H9 (cell line): ENCODE measurements around the gene THOP1. TPM values are rescaled to one million over a fixed set of nuclear protein-coding genes. Genes with fewer than 3 reads are reported as not detected.

Experiments
- DNase-seq: peaks from one replicate; pipeline ENCODE4 v3.0.0-alpha.2; 2017
- H2AFZ ChIP-seq: one replicate; pipeline ENCODE4 v1.6.1; 2013; ENCODE audit warnings: mild to moderate bottlenecking, low read length, control low read depth, moderate library complexity
- H2AK5ac ChIP-seq: 2 replicates; pipeline ENCODE4 v1.6.1; 2013; ENCODE audit warnings: low read length, control low read depth, mixed read lengths; ENCODE audit not compliant: insufficient read length
- H2BK120ac ChIP-seq: one replicate; pipeline ENCODE4 v1.6.1; 2013; ENCODE audit warnings: low read depth, mild to moderate bottlenecking, low read length, control low read depth, inconsistent platforms; ENCODE audit not compliant: poor library complexity, severe bottlenecking
- H2BK12ac ChIP-seq: 2 replicates; pipeline ENCODE4 v1.6.1; 2013; ENCODE audit warnings: low read length, control low read depth, mixed read lengths, low read depth; ENCODE audit not compliant: insufficient read length
- H2BK15ac ChIP-seq: 2 replicates; pipeline ENCODE4 v1.6.1; 2013; ENCODE audit warnings: low read depth, low read length, control low read depth
- H2BK20ac ChIP-seq: one replicate; pipeline ENCODE4 v1.6.1; 2013; ENCODE audit warnings: low read depth, mild to moderate bottlenecking, low read length, control low read depth, inconsistent platforms; ENCODE audit not compliant: poor library complexity, severe bottlenecking
- H2BK5ac ChIP-seq: 2 replicates; pipeline ENCODE4 v1.6.1; 2013; ENCODE audit warnings: low read length, control low read depth, mixed read lengths; ENCODE audit not compliant: insufficient read length
- H3K14ac ChIP-seq: 2 replicates; pipeline ENCODE4 v1.6.1; 2013; ENCODE audit warnings: low read length, control low read depth; ENCODE audit not compliant: insufficient read depth
- H3K18ac ChIP-seq: 2 replicates; pipeline ENCODE4 v1.6.1; 2013; ENCODE audit warnings: low read depth, mild to moderate bottlenecking, mixed read lengths, low read length, control low read depth; ENCODE audit not compliant: insufficient read length
- H3K23ac ChIP-seq: 2 replicates; pipeline ENCODE4 v1.6.1; 2013; ENCODE audit warnings: low read length, control low read depth, mixed read lengths, low read depth; ENCODE audit not compliant: insufficient read length
- H3K23me2 ChIP-seq: 2 replicates; pipeline ENCODE4 v1.6.1; 2013; ENCODE audit warnings: low read depth, mild to moderate bottlenecking, mixed read lengths, low read length, control low read depth; ENCODE audit not compliant: insufficient read length, poor library complexity, severe bottlenecking
- H3K27ac ChIP-seq: 2 replicates; pipeline ENCODE4 v1.5.1; 2013; ENCODE audit warnings: low read length, control low read depth, mixed read lengths, low read depth; ENCODE audit not compliant: insufficient read length
- H3K27me3 ChIP-seq: 2 replicates; pipeline ENCODE4 v1.6.1; 2013; ENCODE audit warnings: low read length, control low read depth, inconsistent platforms; ENCODE audit not compliant: insufficient read depth
- H3K4ac ChIP-seq: 2 replicates; pipeline ENCODE4 v1.6.1; 2013; ENCODE audit warnings: low read depth, mild to moderate bottlenecking, control low read depth, inconsistent platforms, low read length, moderate library complexity
- H3K4me1 ChIP-seq: 2 replicates; pipeline ENCODE4 v1.6.1; 2013; ENCODE audit warnings: low read length, control low read depth, inconsistent platforms; ENCODE audit not compliant: insufficient read depth
- H3K4me2 ChIP-seq: 2 replicates; pipeline ENCODE4 v1.6.1; 2013; ENCODE audit warnings: low read length, control low read depth, mixed read lengths; ENCODE audit not compliant: insufficient read length, insufficient read depth
- H3K56ac ChIP-seq: 2 replicates; pipeline ENCODE4 v1.6.1; 2013; ENCODE audit warnings: low read depth, mild to moderate bottlenecking, mixed read lengths, low read length, control low read depth; ENCODE audit not compliant: insufficient read length
- H3K79me1 ChIP-seq: 2 replicates; pipeline ENCODE4 v1.6.1; 2013; ENCODE audit warnings: low read depth, mild to moderate bottlenecking, moderate library complexity, low read length, control low read depth, inconsistent platforms; ENCODE audit not compliant: insufficient read depth, poor library complexity, severe bottlenecking
- H3K79me2 ChIP-seq: 2 replicates; pipeline ENCODE4 v1.6.1; 2013; ENCODE audit warnings: low read length, control low read depth, inconsistent platforms; ENCODE audit not compliant: insufficient read depth
- H3K9ac ChIP-seq: 2 replicates; pipeline ENCODE4 v1.6.1; 2013; ENCODE audit warnings: low read length, control low read depth, mixed read lengths; ENCODE audit not compliant: insufficient read length; ENCODE audit errors: extremely low read depth
- H3K9me3 ChIP-seq: one replicate; pipeline ENCODE4 v1.6.1; 2013; ENCODE audit warnings: low read depth, low read length, inconsistent platforms; ENCODE audit not compliant: control insufficient read depth
- H3T11ph ChIP-seq: one replicate; pipeline ENCODE4 v1.6.1; 2013; ENCODE audit warnings: mild to moderate bottlenecking, low read length, control low read depth, inconsistent platforms
- H4K20me1 ChIP-seq: one replicate; pipeline ENCODE4 v1.6.1; 2013; ENCODE audit not compliant: control insufficient read depth, insufficient read length, insufficient read depth
- H4K5ac ChIP-seq: 2 replicates; pipeline ENCODE4 v1.6.1; 2013; ENCODE audit warnings: low read depth, mild to moderate bottlenecking, mixed read lengths, low read length, control low read depth; ENCODE audit not compliant: insufficient read length
- H4K8ac ChIP-seq: replicated peaks from 2 replicates; pipeline ENCODE4 v1.6.1; 2013; ENCODE audit warnings: low read length, control low read depth, mixed read lengths, low read depth; ENCODE audit not compliant: insufficient read length
- H4K91ac ChIP-seq: 2 replicates; pipeline ENCODE4 v1.6.1; 2013; ENCODE audit warnings: low read depth, mild to moderate bottlenecking, moderate library complexity, mixed read lengths, low read length, control low read depth; ENCODE audit not compliant: insufficient read length
- H3K27ac Mint-ChIP-seq, 3 experiments: 2 replicates in 2 of 3; 3 replicates in 1 of 3; pipeline ENCODE4 v1.8.0; 2020 to 2021; ENCODE audit warnings: mixed read lengths in 3 of 3, mild to moderate bottlenecking in 1 of 3, moderate library complexity in 1 of 3
- H3K27me3 Mint-ChIP-seq: 2 replicates; pipeline ENCODE4 v1.8.0; 2021; ENCODE audit warnings: low read depth, mild to moderate bottlenecking, moderate library complexity, mixed read lengths
- H3K36me3 Mint-ChIP-seq, 3 experiments: 2 replicates in 2 of 3; 3 replicates in 1 of 3; pipeline ENCODE4 v1.8.0; 2020 to 2021; ENCODE audit warnings: low read depth in 3 of 3, mixed read lengths in 3 of 3; ENCODE audit not compliant: insufficient read depth in 1 of 3
- H3K4me1 Mint-ChIP-seq, 2 experiments: 2 replicates each; pipeline ENCODE4 v1.8.0; 2020; ENCODE audit warnings: mixed read lengths in 2 of 2
- H3K4me3 Mint-ChIP-seq, 2 experiments: 2 replicates in 1 of 2; 3 replicates in 1 of 2; pipeline ENCODE4 v1.8.0; 2020 to 2021; ENCODE audit warnings: mild to moderate bottlenecking in 2 of 2, mixed read lengths in 2 of 2, moderate library complexity in 1 of 2
- H3K9me3 Mint-ChIP-seq, 2 experiments: 2 replicates in 1 of 2; 3 replicates in 1 of 2; pipeline ENCODE4 v1.8.0; 2020; ENCODE audit warnings: mild to moderate bottlenecking in 2 of 2, mixed read lengths in 2 of 2, moderate library complexity in 1 of 2
- CTCF ChIP-seq: fragments of 200-600 bp; sonication (generic); conservative IDR thresholded peaks from 3 replicates; pipeline ENCODE4 v1.8.0; 2021; ENCODE audit warnings: antibody characterized with exemption, mild to moderate bottlenecking
- WGBS: extraction: QIAGEN DNeasy Blood & Tissue Kit; methylation state at CpG from one replicate; pipeline ENCODE4 v1.1.7; 2013; ENCODE audit warnings: missing lambda C conversion rate, low lambda C conversion rate, mixed read lengths; ENCODE audit not compliant: insufficient read length; ENCODE audit errors: extremely low coverage; 5-methylcytosine and 5-hydroxymethylcytosine counted together
- total RNA-seq: library from RNA; stranded (reverse); gene quantifications from 2 replicates; pipeline ENCODE4 v1.2.1, GENCODE V29; 2021

Gene THOP1
- total RNA-seq, 1 experiment from 2014 or later, result 150 TPM

- H3K14ac ChIP-seq, result no peak overlapping the region
- Mint-ChIP-seq H3K4me1 (no peaks in the 10 kb centered on the region), H3K36me3 (peaks cover 13 to 61% (median 48%) of the 10 kb centered on the region in 3 experiments; a peak in 6 of 7 replicates), H3K27ac (peak overlapping the region in 1 of 3 experiments; percentile 42; a peak in 1 of 7 replicates), H3K27me3 (peaks cover 5% of the 10 kb centered on the region; the same call in 1 of the 2 replicates), H3K9me3 (no peaks in the 10 kb centered on the region), H3K4me3 (no peak overlapping the region)
- no peaks in the 10 kb centered on the region for H3K23me2 ChIP-seq
- no peak overlapping the region for H3K23ac ChIP-seq
- H3T11ph ChIP-seq, result no peak overlapping the region
- no peak overlapping the region for H4K91ac ChIP-seq
- no peak overlapping the region for H2BK5ac ChIP-seq
- H3K27me3 ChIP-seq, result no peaks in the 10 kb centered on the region
- no peaks in the 10 kb centered on the region for H3K4me1 ChIP-seq
- no CpG with 5 or more reads among the region's 16 CpGs for WGBS
- H3K9ac ChIP-seq, result no peak overlapping the region
- H3K79me1 ChIP-seq, result no peaks in the 10 kb centered on the region
- H4K8ac ChIP-seq, result no peak overlapping the region
- no peak overlapping the region for H2AK5ac ChIP-seq
- no peaks in the 10 kb centered on the region for H4K20me1 ChIP-seq
- no peak overlapping the region for H2BK120ac ChIP-seq
- no peak overlapping the region for H3K4ac ChIP-seq
- no peak overlapping the region for H3K27ac ChIP-seq
- H3K79me2 ChIP-seq, result no peaks in the 10 kb centered on the region
- TF ChIP-seq CTCF, result no peak
- H2BK20ac ChIP-seq, result no peak overlapping the region
- no peak overlapping the region for H2AFZ ChIP-seq
- no peak overlapping the region for H3K56ac ChIP-seq
- no peak overlapping the region for H3K4me2 ChIP-seq
- H2BK12ac ChIP-seq, result no peak overlapping the region
- H3K9me3 ChIP-seq, result no peaks in the 10 kb centered on the region
- no peak overlapping the region for H4K5ac ChIP-seq
- H2BK15ac ChIP-seq, result no peak overlapping the region
- DNase-seq, result no peak
- no peak overlapping the region for H3K18ac ChIP-seq
Observed at GRCh38 chr19:2755448-2755705, 29.9 kb upstream of the THOP1 start.
